ENCODE data around the gene BGLAP. TPM values are rescaled to one million over a fixed set of nuclear protein-coding genes. Genes with fewer than 3 reads are reported as not detected.
A peak's percentile ranks its signal among the peaks of the same experiment; 100 is the strongest.

Gene BGLAP
- total RNA-seq, 1 experiment from 2014 or later = 0.67 TPM

DNA sequence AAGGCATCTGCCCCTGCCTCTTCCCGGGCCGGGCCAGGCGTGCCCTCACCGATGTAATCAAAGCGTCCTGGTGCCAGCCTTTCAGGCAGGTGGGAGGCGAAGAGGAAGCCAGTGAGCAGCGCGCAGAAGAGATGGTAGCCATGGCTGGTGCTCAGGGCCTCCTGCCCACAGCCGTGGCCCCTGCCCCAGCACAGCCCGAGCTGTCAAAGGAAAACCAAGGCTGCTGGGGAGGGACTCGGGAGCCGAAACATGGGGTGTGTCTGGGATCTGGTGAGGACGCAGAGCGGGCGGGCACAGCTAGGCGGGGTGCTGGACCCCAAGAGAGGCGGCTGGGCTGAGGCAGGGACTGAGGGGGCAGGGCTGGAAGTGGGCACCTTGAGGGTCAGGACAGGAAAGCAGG, 2.7 kb downstream of the BGLAP start:
- ChIA-PET POLR2A (no interaction called here), CTCF (no interaction called here)
- in situ Hi-C loops (cut with HindIII; ENCODE audit: low pct_unique_long_range_greater_than_20kb, low sequenced_read_pairs) = no loop called here

GRCh38 chr1:156245451-156246232, 3.7 kb downstream of the BGLAP start:
- intact Hi-C loops (cut with micrococcal nuclease; ENCODE audit: unreplicated experiment) = no loop called here
- in situ Hi-C loops (cut with HindIII; ENCODE audit: low pct_unique_long_range_greater_than_20kb, low sequenced_read_pairs) = no loop called here
- Histone ChIP-seq H3K4me1 (ENCODE audit: control insufficient read depth, insufficient read depth, low read length) (peaks cover 9% of the 10 kb centered on the region), H3K4me3 (ENCODE audit: low read depth in 2 of 2, low read length in 2 of 2) (peak overlapping the region in 1 of 2 experiments; percentile 18; a peak in 1 of 4 replicates), H3K36me3 (ENCODE audit: control insufficient read depth, insufficient read depth, low read length) (no peaks in the 10 kb centered on the region), H3K9me3 (ENCODE audit: control insufficient read depth, insufficient read depth, low read depth, low read length) (no peaks in the 10 kb centered on the region), H3K27ac (ENCODE audit: low read length) (no peak overlapping the region), H3K27me3 (ENCODE audit: control insufficient read depth, insufficient read depth, low read length) (no peaks in the 10 kb centered on the region)
- TF ChIP-seq, protein P1, sequence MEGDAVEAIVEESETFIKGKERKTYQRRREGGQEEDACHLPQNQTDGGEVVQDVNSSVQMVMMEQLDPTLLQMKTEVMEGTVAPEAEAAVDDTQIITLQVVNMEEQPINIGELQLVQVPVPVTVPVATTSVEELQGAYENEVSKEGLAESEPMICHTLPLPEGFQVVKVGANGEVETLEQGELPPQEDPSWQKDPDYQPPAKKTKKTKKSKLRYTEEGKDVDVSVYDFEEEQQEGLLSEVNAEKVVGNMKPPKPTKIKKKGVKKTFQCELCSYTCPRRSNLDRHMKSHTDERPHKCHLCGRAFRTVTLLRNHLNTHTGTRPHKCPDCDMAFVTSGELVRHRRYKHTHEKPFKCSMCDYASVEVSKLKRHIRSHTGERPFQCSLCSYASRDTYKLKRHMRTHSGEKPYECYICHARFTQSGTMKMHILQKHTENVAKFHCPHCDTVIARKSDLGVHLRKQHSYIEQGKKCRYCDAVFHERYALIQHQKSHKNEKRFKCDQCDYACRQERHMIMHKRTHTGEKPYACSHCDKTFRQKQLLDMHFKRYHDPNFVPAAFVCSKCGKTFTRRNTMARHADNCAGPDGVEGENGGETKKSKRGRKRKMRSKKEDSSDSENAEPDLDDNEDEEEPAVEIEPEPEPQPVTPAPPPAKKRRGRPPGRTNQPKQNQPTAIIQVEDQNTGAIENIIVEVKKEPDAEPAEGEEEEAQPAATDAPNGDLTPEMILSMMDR (IDR thresholded peaks at IDR 0.05) = no peak
- TF ChIP-seq TCF7L2 (IDR thresholded peaks at IDR 0.05; ENCODE audit: low read depth, low read length) (no peak), POLR2AphosphoS5 (IDR thresholded peaks at IDR 0.05; ENCODE audit: low read depth, low read length) (no peak; the same call in 1 of the 2 replicates), SIN3A (IDR thresholded peaks at IDR 0.05; ENCODE audit: borderline replicate concordance, insufficient read depth, low read depth, low read length) (no peak)
- TF ChIP-seq, protein P2, sequence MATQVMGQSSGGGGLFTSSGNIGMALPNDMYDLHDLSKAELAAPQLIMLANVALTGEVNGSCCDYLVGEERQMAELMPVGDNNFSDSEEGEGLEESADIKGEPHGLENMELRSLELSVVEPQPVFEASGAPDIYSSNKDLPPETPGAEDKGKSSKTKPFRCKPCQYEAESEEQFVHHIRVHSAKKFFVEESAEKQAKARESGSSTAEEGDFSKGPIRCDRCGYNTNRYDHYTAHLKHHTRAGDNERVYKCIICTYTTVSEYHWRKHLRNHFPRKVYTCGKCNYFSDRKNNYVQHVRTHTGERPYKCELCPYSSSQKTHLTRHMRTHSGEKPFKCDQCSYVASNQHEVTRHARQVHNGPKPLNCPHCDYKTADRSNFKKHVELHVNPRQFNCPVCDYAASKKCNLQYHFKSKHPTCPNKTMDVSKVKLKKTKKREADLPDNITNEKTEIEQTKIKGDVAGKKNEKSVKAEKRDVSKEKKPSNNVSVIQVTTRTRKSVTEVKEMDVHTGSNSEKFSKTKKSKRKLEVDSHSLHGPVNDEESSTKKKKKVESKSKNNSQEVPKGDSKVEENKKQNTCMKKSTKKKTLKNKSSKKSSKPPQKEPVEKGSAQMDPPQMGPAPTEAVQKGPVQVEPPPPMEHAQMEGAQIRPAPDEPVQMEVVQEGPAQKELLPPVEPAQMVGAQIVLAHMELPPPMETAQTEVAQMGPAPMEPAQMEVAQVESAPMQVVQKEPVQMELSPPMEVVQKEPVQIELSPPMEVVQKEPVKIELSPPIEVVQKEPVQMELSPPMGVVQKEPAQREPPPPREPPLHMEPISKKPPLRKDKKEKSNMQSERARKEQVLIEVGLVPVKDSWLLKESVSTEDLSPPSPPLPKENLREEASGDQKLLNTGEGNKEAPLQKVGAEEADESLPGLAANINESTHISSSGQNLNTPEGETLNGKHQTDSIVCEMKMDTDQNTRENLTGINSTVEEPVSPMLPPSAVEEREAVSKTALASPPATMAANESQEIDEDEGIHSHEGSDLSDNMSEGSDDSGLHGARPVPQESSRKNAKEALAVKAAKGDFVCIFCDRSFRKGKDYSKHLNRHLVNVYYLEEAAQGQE (IDR thresholded peaks at IDR 0.05; ENCODE audit: insufficient read depth in 1 of 2, low read depth in 2 of 2, low read length in 1 of 2) = no peak
- POLR2A ChIA-PET = no interaction called here
- BruUV-seq (replicated peaks) = no TSS peak
- CTCF ChIA-PET = interaction anchor here (0.6 kb wide), 1 partner anchor 11 kb away, joined by 4 read pairs; no protein-coding TSS in a partner anchor
- DNase-seq (ENCODE audit: low read depth, low spot score) (no peak), ATAC-seq (peak; percentile 7)

More for the DNA sequence above, 2.7 kb downstream of the BGLAP start:
- Histone ChIP-seq H3K36me3 (ENCODE audit: control insufficient read depth, insufficient read depth, low read length) (no peaks in the 10 kb centered on the region), H3K27ac (ENCODE audit: low read length) (no peak overlapping the region), H3K9me3 (ENCODE audit: control insufficient read depth, insufficient read depth, low read depth, low read length) (no peaks in the 10 kb centered on the region), H3K27me3 (ENCODE audit: control insufficient read depth, insufficient read depth, low read length) (no peaks in the 10 kb centered on the region), H3K4me1 (ENCODE audit: control insufficient read depth, insufficient read depth, low read length) (peaks cover 9% of the 10 kb centered on the region), H3K4me3 (ENCODE audit: low read depth in 2 of 2, low read length in 2 of 2) (no peak overlapping the region)
- no TSS peak for BruUV-seq (replicated peaks)
- ATAC-seq = no peak
- intact Hi-C loops (cut with micrococcal nuclease; ENCODE audit: unreplicated experiment) = no loop called here
- TF ChIP-seq, protein P1 (IDR thresholded peaks at IDR 0.05) = no peak
- TF ChIP-seq, protein P2 (IDR thresholded peaks at IDR 0.05; ENCODE audit: insufficient read depth in 1 of 2, low read depth in 2 of 2, low read length in 1 of 2) = no peak
- no peak for TF ChIP-seq POLR2AphosphoS5 (IDR thresholded peaks at IDR 0.05; ENCODE audit: low read depth, low read length)
- no peak for TF ChIP-seq SIN3A (IDR thresholded peaks at IDR 0.05; ENCODE audit: borderline replicate concordance, insufficient read depth, low read depth, low read length)
- no peak for TF ChIP-seq TCF7L2 (IDR thresholded peaks at IDR 0.05; ENCODE audit: low read depth, low read length)
- DNase-seq (ENCODE audit: low read depth, low spot score) = no peak

Measured in Panc1 (cell line).